Frontal cortex (tissue), 4 donors: ENCODE measurements around the gene HIC1. TPM values are rescaled to one million over a fixed set of nuclear protein-coding genes. Genes with fewer than 3 reads are reported as not detected.

Experiments
- DNase-seq, 2 donors: peaks; one replicate each; pipeline ENCODE4 v3.0.0; 2012; ENCODE audit warnings: low spot score in 2 of 2
- FAIRE-seq: peaks from 2 replicates; lab custom pipeline; 2012; peaks lifted over from hg19 to GRCh38; lab: Jason Lieb, UNC
- total RNA-seq: library from RNA; depleted of rRNA; stranded (reverse); fragments of >200 nt; gene quantifications from one replicate; pipeline ENCODE4 v1.2.3, GENCODE V29; 2014
- donor health status: control.
- donor health status: control.
- donor health status: control.

The HIC1 gene
- total RNA-seq, 1 donor from 2014 or later = 3.3 TPM

DNA sequence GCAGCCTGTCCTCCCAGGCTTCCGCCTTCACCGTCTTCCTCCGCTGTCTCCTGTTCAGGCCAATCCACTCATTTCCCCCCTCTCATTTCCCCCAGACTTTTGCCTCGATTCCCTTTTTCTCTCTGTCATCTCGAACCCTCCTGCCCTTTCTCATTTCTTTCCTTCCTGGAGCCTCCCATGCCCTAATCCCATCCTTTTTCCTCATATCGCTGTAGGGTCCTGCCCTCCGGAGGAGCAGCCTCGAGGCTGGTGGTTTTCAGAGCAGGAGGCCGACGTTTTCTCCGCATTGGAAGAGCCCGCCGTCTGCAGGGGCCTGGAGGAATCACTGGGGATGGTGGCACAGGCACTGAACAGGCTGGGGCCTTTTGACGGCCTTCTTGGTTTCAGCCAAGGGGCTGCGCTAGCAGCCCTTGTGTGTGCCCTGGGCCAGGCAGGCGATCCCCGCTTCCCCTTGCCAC, 12.5 kb upstream of the HIC1 start:
- FAIRE-seq (no peak), DNase-seq (no peak)

DNA sequence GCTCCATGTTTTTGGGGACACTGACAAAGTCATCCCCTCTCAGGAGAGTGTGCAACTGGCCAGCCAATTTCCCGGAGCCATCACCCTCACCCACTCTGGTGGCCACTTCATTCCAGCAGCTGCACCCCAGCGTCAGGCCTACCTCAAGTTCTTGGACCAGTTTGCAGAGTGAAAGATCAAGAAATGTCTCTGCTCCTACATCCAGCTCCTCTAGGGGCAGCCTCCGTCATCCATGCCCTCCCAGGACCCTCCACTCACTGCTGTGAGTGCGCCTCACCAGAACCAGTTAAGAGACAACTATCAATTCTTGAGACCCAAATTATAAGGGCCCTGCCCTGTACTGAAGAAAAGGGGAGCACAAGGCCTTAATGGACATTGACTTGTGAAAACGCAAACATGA, 12.0 kb upstream of the HIC1 start:
- DNase-seq (no peak), FAIRE-seq (no peak)

DNA sequence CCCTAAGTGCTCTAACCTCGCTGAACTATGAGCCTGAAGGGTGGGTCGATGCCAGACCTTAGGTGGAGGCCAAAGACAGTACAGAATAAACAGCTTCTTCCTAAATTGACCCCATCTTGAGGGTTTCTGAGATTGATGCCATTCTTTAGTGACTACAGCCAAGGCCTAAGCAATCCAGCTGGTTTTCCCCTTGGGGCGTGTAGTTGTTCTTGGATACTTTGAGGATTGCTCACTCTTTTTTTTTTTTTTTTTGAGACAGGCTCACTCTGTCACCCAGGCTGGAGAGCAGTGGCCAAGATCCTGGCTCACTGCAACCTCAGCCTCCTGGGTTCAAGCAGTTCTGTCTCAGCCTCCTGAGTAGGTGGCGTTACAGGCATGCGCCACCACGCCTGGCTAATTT, 11.1 kb upstream of the HIC1 start:
- FAIRE-seq = no peak
- no peak for DNase-seq

DNA sequence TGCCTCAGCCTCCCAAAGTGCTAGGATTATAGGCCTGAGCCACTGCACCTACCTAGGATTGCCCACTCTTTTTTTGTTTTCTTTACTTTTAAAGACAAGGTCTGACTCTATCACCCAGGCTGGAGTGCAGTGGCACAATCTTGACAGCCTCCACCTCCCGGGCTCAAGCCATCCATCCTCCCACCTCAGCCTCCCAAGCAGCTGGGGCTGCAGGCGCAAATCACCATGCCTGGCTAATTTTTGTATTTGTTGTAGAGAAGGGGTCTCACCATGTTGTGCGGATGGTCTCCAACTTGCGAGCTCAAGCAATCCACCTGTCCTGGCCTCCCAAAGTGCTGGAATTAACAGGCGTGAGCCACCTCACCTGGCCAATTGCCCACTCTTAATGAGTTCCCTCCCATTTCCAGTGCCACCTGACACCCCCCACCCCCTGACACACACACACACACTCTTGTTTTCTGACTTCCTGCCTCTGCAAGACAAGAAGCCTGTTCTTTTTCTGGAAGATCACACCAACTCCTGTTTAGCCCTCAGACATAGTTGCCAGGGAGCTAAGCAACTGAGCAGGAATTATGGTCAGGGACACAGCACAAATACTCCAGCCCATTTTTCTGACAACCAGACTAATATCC, 10.5 kb upstream of the HIC1 start:
- no peak for FAIRE-seq
- no peak for DNase-seq

- FAIRE-seq = no peak
- no peak for DNase-seq
Measured at GRCh38 chr17:2047590-2047989, 7.3 kb upstream of the HIC1 start.

GRCh38 chr17:2048805-2049204, 6.1 kb upstream of the HIC1 start:
- FAIRE-seq = no peak

DNA sequence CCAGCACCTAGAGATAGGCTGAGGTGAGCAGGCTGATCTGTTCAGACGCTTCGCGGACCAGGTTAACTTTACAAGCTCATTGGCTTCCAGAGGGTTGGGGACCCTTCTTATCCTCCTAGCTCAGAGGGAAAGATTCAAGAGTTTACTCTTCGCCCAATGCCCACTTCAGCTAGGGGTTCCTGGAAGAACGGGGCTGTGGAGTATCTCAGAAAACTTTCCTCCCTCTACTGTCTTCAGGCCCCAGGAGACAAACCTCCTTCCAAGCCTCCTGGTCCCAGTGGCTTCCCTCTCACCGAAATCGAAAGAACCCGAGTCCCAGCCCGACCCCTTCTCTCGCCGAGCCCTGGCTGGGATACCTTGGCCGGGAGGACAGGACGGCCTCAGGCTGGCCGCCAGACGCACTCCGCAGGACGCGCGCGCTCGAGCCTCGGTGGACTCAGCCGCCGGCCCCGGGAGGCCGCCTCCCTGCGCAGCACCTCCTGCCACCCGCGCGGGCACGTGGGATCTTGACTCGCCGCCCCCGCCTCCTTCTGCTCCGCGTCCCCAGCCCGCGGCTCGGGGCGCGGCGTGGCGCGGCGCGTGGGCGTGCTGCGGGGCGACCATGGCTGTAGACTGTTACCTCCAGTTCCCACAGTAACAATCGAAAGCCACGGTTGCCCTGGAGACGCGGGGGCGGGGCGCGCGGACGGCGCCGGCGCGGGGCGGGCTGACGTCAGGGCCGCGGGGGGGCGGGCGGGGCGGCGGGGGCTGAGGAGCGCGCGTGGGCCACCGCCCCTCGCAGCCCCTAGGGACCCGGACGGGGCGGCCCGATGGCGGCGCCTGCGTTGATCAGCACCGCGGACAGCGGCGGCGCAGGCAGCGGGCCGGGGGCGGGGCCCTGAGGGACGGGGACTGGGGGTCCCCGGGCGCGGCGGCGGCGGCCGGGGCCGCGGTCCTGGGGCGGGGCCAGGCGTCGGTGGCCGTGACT, 5.3 kb upstream of the HIC1 start:
- peak; percentile 92 to 94 for DNase-seq
- no peak for FAIRE-seq

More at GRCh38 chr17:2048805-2049204, 6.1 kb upstream of the HIC1 start:
- DNase-seq = no peak

DNA sequence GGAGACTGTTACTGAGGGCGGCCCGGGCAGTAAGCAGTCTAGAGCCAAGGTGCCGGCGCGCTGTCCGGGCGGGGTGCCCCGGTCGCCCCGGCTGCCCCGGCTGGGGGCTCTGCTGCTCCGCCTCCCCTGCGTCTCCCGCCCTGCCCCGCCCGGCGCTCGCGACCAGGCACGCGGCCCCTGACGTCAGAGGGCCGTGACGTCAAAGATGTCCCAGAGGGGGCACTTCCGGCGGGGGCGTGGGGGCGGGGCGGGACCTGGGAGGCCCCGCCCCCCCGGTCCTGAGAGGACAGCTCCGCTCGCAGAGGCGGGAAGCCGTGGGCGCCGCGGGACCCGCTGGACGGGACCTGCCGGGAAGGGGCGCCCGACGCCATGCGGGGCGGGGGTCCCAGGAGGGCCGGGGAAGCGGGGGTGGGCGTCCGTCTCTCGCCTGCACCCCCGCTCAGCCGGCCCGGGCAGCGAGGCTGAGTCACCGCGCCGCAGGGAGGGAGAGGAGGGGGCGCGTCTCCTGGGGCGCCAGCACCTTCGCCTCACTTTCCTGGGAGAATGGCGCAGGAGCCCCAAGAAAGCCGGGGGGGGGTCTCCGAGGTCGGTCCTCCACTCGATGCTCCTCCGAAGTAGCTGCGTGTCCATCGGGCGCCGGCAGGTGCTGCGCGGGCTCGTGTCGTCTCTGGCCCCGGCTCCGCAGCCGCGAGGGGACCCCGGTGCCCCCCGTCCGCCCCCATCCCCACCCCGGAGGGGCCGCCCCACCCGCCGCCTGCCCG, 4.4 kb upstream of the HIC1 start:
- FAIRE-seq = no peak
- peak; percentile 86 to 89 for DNase-seq

DNA sequence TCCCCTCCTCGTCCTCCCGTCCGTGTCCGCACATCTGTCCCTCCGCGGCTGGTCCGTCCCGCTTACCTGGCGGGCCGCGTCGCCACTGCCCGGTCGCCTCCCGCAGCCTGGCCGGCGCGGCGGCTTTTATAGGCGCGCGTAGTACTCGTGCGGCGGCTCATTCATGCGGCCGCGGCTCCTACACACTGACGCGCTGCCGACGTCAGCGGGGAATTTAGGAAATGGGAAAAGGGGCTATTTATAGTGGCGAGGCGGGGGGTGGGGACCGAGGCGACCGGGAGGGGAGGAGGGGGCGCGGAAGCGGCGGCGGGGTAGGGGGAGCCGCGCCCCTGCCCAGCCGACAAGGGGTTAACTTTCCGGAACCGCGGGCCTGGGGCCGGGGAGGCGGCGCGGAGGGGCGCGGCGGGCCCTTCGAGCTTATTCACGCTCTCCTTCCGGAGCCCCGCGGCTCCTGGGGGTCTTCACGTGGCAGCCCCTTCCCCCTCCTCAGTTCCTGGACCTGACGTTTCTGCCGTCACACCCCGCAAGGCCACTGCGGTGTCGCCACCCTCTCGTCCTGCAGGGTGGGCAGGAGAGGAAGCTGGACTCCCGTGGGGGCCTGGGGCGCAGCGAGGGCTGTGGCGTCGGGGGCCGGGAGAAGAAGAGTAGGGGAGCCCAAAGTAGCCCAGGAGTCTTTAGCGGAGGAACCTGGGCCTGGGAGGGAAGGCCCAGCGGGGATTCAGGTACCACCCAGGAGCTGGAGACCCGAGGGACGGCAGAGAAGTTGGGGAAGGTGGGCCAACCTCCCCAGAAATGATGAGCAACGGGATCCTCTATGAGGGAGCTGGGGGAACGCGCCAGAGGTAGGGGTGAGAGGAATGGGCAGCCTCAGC, 3.6 kb upstream of the HIC1 start:
- FAIRE-seq (no peak), DNase-seq (no peak)

DNA sequence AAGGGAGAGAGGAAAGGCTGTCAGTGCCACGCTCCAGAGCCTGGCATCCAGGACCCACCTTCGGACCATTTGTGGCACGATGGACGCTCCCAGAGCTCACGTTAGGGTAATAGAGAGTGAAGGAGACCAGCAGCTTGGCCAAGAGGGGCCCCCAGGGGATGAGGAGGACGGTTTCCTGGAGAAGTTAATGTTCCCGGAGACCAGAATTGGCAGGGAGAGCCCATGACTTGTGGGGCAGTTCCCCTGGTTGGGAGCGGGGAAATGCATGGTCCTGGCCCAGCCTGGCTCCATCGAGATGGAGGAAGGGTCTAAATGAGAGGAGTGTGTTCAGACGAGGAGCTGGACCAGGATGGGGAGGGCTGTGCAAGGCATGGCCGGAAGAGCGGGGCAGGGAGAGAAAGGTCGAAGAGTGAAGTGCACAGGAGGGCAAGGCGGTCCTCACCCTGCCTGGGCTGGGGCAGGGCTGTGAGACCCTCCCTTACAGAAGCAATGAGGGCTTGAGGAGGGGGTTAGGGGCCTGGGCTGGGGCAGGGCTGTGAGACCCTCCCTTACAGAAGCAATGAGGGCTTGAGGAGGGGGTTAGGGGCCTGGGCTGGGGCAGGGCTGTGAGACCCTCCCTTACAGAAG, 2.9 kb upstream of the HIC1 start:
- FAIRE-seq = no peak
- DNase-seq = no peak

DNA sequence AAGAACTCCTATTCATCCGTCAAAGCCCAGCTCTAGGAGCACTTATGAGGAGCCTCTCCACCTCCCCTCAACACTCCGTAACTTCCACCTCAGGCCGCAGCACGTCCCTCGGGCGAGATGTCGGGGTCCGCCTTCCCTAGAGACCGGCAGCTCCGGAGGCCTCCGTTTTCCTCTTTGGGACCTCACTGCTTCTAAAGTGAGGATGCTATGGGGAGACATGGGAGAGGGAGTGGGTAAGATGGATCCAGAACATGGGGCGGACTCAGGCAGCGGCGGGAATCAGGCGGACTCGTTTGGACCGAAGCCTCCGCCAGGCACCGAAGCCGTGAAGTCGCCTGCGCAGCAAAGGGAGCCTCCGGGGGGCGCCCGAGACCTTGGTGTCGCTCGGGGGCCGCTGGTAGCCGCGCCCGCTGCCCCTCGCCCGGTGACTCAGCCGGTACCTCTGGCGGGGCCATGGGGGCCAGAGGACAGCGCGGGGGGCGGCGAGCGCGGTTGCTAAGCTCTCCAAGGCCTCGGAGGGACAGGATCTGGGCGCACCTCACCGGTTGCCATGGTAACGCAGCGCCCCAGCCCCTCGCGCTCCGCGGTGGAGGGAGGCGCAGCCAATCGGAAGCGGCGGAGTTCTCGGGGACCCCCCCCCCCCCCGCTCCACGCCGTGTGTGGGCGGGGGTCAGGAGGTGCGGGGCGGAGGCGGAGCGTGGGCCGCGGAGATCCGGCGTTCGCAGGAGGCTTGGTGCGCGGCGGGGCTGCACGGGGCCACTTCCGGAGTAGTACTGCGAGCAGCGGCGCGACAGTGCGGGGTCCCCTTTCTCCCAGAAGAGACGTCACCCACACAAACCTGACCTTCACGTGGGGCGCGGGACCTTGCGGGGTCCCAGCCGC, 1.3 kb upstream of the HIC1 start:
- FAIRE-seq = no peak
- DNase-seq = peak; percentile 75 to 82

GRCh38 chr17:2054262-2054511, 716 bp upstream of the HIC1 start:
- DNase-seq (no peak), FAIRE-seq (no peak)

- FAIRE-seq = no peak
- peak in 1 of 2 donors; percentile 60 for DNase-seq
Measured at GRCh38 chr17:2055292-2056205, 646 bp downstream of the HIC1 start.

DNA sequence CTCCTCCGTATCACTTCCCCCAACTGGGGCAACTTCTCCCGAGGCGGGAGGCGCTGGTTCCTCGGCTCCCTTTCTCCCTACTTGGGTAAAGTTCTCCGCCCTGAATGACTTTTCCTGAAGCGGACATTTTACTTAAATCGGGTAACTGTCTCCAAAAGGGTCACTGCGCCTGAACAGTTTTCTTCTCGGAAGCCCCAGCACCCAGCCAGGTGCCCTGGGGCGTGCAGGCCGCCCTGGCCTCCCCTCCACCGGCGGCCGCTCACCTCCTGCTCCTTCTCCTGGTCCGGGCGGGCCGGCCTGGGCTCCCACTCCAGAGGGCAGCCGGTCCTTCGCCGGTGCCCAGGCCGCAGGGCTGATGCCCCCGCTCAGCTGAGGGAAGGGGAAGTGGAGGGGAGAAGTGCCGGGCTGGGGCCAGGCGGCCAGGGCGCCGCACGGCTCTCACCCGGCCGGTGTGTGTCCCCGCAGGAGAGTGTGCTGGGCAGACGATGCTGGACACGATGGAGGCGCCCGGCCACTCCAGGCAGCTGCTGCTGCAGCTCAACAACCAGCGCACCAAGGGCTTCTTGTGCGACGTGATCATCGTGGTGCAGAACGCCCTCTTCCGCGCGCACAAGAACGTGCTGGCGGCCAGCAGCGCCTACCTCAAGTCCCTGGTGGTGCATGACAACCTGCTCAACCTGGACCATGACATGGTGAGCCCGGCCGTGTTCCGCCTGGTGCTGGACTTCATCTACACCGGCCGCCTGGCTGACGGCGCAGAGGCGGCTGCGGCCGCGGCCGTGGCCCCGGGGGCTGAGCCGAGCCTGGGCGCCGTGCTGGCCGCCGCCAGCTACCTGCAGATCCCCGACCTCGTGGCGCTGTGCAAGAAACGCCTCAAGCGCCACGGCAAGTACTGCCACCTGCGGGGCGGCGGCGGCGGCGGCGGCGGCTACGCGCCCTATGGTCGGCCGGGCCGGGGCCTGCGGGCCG, 1.6 kb downstream of the HIC1 start:
- DNase-seq = peak in 1 of 2 donors; percentile 58
- FAIRE-seq = no peak

DNA sequence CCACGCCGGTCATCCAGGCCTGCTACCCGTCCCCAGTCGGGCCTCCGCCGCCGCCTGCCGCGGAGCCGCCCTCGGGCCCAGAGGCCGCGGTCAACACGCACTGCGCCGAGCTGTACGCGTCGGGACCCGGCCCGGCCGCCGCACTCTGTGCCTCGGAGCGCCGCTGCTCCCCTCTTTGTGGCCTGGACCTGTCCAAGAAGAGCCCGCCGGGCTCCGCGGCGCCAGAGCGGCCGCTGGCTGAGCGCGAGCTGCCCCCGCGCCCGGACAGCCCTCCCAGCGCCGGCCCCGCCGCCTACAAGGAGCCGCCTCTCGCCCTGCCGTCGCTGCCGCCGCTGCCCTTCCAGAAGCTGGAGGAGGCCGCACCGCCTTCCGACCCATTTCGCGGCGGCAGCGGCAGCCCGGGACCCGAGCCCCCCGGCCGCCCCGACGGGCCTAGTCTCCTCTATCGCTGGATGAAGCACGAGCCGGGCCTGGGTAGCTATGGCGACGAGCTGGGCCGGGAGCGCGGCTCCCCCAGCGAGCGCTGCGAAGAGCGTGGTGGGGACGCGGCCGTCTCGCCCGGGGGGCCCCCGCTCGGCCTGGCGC, 2.4 kb downstream of the HIC1 start:
- DNase-seq (no peak), FAIRE-seq (no peak)
